ENCODE measurements around the gene UBTD1.

The UBTD1 gene

DNA sequence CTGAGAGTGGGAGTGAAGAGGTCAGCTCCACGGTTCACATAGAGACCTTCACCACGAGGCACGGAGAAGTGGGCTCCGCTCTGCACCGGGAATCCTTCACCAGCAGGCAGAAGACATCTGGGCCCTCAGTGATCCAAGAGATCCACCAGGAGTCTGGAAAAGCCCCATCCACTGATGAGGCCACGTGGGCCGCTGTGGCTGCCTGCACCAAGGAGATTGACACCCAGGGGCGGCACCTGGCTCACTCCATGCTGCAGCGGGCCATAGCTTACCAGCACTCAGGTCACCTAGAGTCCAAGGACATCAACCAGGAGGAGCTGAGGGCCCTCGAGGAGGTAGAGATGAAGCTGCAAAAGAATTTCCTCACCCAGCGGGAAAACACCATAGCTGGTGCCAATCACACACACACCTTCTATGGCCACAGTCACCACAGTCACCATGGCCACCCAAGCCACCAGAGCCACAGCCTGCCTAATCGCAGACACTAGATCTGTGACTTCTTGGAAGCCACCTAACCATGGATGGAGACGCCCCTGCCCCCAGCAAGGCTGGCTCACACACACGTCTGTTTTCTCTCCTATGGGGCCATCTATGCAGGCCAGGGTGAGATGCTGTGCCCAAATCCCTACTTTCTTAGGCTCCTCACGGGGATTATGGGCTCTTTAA is 91.5 kb downstream of the UBTD1 start:
- no peak for DNase-seq

DNA sequence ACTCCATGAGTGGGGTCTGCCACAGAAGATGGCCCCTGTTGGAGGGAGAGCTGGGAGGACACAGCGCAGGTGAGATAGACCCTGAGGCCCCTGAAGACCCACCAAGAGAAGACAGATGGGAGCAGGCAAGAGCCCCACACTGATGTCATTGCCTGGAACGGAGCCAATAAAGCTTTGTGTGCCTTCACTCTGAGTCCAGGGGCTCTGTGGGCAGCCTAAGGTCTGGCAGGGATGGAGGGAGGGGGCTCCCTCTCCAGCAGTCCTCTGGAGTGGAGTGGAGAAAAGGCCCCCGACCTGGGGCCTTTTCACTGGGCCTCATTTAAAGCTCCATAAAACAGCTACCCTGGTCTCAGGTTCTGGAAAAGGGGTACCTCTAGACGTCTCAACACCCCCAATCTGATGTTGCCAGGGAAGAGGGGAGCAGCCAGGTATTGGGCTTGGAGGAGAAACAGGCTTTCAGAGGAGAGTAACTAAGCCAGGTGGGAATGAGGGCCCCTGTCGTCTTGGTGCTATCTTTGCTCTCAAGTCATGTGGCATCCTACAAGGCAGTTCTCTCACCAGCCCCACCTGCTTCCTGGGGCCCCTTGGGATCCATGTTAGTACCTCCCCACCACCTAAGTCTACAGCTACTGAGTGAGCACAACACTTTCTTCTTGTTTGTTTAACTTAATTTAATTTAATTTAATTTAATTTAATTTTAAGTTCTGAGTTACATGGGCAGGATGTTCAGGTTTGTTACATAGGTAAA is 92.2 kb downstream of the UBTD1 start:
- no peak for DNase-seq

DNA sequence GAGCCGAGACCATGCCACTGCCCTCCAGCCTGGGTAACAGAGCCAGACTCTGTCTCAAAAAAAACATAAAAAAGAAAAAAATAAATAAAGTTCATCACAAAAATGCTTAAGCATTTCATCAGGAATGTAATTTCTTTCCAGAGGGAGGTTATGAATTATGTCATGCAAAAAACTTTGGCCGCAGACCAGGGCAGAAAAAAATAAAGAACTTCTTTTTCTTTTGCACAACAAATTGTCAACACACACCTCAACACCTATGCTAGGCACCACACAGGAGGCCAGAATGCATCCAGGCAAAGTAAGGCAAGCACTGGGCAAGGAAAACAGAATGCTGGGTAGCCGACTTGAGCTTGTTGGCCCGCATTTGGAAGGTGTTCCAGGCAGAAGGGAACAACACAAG is 94.7 kb downstream of the UBTD1 start:
- no peak for DNase-seq

DNA sequence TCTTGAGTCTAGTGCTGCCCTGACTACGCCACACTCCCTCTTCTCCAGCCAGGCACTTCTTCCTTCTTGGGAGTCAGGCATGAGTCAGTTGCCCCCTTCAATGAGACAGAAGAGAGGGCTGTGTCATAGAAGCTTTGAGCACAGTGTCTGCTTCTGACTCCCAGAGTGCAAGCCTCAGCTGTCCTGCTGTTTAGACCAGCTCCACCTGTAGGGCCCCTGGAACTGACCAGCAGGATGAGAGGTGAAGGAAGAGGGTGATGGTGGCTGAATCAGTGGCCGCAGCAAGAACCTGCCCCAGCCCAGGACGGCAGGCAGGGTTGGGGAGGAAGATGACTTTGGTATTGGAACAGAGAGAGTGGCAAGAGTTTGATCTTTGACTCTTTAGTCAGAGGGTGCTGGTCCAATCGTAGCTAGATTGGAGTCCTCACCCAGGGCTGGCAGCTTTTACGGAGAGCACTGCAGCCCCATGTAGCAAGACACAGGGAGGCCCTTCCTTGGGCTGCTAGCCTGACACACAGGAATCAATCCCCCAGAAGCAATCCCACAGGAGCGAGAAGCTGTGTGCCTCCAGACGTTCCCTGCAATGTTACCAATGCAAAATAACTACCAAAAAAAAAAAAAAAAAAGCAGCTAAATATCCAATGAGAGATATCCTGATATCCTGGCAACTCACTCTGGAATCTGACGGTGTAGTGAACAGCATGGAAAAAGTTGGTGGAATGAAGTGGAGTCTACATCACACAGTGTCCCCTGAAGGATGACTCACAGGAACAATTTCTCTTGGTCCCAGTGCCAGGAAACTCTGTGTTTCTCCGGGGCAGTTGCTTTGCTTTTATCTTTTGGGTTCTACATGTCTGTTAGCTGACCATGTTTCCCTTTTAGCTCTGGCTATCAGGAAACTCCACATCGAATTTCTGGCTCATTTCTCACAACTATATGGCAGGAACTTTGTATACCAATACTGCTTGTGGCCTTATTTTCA is 97.7 kb downstream of the UBTD1 start:
- DNase-seq, result no peak

DNA sequence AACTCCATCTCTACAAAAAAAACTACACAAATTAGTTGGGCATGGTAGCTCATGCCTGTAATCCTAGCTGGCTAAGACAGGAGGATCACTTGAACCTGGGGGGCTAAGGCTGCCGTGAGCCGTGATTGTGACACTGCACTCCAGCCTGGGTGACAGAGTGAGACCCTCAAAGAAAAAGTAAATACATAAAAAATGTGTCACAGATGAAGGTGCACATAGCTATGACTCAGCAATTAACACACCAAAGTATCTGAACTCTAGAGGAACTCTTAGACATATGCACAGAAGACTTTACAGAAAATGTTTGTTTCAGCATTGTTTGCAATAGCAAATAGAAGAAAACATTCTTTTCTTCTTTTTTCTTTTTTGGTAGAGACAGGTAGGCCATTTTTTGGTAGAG is 99.1 kb downstream of the UBTD1 start:
- no peak for DNase-seq

DNA sequence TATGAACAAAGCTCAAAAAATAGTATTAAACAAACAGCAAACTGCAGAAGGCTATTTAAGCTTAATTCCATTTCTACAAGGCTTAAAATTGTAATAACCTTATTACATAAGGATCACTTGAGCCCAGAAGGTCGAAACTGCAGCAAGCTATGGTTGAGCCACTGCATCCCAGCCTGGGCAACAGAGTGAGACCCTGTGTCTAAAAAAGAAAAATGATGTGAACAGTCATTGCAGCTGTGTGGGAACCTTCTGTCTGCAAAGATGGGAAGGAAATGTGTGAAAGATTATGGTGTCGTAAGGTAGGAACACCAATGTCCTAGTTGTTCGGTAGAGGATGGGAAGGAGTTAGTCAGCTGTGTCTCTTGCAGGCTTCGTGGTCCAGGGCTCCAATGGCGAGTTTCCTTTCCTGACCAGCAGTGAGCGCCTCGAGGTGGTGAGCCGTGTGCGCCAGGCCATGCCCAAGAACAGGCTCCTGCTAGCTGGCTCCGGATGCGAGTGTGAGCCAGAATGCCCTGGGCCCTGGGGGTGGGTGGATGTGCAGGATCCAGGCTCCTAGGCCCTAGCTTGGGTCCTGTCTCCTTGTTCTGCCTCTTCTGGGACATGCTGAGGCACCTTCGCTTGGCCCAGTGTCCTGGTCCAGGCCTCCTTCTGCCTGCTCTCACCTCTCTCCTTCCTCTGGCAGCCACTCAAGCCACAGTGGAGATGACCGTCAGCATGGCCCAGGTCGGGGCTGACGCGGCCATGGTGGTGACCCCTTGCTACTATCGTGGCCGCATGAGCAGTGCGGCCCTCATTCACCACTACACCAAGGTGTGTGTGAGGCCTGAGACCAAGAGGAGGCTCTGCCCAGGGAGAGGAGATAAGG is 99.9 kb downstream of the UBTD1 start:
- DNase-seq, result no peak

DNA sequence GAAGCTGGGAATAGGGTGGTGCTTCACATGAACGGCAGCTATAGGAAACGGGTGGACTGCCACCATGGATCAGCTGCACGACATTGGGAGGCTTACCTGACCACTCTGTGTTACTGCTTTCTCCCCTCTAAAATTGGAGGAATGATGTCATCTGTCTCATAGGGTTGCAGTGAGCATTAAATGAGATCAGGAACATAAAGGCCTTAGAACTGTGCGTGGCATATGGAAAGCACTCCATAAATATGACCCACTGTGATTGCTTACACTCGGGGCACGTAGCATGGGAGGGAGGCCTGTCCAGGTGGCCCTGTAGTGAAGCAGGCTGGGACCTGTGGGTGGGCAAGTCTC is 100.5 kb downstream of the UBTD1 start:
- DNase-seq, result no peak

DNA sequence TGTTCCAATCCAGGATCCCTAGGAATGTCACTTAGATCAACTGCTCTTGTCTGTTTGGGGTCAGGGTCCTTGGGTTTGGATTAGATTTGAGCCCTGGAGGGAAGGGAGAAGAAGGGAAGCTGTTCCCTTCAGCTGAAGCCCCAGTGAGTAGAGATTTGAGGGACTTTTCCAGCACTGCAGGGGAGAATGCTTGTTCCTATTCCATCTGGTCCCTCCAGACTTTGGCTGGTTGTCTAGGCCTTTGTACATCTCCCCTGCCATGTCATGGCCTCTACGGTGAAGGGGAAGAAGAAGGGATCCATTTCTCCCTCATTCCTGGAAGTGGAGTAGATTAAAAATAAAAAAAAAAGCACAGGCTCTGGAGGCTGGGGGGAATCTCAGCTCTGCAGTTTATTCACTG is 101.9 kb downstream of the UBTD1 start:
- no peak for DNase-seq

DNA sequence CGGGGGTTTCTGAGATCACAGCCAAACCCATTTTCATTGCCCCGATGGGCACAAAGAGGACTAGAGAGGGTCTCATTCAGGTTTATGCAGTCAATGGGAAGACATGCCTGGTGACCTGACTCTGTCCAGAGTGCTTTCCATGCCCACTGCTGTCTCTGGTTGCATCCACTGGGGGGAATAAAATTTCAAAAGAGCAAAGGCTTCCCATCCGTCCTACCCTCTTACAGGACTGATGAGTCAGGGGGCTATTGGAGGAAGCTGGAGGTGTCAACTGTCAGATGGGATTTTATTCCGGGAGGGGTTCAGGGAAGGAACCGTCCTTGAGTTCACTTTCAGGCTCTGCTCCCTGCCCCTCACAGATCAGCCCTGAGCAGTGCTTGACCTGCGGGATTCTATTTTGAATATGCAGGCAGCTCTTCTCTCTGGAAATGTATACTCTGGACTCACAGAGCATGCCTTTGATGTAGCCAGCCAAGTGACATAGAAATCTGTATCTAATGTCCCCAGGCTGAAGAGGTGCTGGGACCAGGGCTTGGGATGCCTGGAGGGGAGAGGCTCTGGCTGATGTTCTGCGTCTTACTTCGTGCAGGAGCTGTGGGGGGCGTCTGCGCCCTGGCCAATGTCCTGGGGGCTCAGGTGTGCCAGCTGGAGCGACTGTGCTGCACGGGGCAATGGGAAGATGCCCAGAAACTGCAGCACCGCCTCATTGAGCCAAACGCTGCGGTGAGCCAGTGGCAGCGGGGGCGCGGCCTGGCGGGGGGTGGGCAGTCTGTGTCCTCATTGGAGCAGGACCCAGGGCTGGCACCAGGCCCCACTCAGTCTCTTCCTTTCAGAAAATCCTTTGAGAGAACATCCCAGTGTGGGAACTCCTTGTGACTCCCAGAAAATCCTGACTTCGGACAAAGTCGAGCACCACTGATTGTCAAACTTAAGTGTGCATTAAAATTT is 102.8 kb downstream of the UBTD1 start:
- no peak for DNase-seq

DNA sequence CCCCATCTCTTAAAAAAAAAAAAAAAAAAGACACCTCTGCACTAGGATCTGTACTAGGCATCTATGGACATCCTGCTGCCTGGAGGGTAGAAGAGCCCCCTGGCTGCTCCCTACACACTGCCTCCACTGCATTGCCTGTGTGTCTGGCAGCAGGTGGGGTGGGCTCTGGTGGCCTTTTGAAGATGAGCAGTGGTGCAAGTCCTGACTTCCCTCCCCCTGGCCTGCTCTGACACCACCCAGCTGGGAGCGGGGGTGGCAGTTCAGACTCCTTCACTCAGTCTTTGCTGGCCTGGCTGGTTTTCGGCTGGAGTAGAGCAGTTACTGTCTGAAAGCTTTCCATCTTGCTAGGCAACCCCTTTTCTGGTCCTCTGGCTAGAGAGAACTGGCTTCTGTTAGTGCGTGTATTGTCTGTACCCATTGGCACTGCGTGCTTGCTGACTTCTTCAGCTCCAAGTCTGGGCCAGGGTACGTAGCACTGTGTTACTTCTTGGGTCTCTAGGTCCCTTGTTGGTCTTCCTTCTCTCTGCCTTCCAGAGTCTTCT is 108.4 kb downstream of the UBTD1 start:
- DNase-seq, result no peak

DNA sequence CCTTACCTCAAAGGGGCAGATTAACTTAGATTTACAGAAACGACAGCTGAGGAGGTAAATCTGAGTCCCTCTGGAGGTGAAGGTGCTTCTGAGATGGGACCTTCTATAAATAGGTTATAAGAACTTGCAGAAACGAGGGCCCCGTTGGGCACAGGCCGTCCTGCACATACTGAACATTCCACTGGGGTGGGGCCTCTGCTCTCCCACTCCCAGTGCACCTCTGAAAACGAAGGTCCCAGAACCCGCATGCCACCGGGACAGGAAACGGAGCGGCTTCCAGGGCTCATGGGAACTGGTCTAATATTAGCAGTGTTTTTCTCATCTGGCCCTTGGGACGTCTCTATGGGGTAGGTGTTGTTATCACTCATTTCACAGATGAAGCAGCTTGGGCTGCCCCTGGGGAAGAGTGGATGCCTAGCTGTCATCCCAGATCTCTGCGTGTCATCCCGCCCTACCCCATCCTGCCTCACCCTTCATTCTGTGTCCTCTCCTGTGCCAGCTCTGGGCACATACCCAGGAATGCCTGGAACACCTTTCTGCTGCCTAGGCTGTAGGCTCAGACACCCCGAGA is 110.4 kb downstream of the UBTD1 start:
- no peak for DNase-seq

DNA sequence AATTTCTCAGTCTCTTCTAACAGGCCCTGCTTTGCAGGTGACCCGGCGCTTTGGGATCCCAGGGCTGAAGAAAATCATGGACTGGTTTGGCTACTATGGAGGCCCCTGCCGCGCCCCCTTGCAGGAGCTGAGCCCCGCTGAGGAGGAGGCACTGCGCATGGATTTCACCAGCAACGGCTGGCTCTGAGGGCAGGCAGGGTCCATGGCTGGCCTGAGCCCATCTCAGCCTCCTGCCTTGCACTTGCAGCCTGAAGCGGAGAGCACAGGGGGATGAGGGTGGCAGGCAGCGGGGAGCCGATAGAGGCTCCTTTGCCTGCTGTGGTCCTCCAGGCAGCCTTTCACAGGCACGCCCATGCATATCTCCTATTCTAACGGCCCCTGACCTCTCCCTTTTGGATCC is 112.7 kb downstream of the UBTD1 start:
- no peak for DNase-seq

DNA sequence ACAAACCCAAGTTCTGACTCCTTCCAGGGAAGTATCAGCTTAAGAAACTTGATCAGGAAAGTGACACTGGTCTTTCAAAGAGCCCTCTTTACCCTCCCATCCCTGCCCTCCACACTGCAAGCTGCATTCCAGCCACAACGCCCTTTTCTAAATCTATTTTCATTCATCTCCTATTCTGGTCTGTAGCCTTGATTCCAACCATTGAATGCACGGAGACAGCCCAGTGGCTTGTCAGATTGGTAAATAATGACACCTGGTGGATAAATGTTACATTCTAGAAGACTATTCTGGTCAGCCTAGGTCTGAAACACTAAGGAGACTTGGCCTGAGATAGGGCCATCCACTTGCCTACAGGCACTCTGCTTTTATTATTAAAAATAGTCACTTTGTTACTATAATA is 113.7 kb downstream of the UBTD1 start:
- DNase-seq, result no peak

DNA sequence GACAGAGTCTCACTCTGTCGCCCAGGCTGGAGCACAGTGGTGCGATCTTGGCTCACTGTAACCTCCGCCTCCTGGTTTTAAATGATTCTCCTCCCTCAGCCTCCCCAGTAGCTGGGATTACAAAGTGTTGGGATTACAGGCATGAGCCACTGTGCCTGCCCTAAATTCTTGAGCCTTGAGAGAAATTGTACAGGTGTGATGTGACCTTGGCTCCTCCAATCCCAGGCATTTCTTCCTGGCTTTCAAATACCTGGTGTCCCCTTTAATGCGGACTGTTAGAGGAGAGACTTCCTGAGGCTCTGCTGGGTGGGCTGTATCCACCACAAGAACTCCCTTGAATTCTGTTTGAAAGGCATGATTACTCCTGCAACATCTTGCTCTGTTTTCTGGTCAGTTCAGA is 119.6 kb downstream of the UBTD1 start:
- no peak for DNase-seq

DNA sequence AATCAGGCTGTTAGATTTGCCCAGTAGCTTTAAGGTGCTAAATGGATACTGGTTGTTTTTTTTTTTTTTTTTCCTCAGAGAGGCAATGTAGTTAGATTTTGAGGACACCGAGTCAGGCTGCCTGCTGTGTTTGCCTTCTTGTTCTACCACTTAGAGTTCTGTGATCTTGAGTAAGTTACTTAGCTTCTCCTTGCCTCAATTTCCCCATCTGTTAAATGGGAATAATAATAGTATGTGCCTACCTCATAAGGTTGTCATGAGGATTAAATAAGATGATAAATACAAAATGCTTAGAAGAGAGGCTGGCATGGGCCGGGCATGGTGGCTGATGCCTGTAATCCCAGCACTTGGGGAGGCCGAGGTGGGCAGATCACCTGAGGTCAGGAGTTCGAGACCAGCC is 120.0 kb downstream of the UBTD1 start:
- no peak for DNase-seq

All from NCI-H446 treated with DMSO at 0.1 percent for 48 hours (cell line).